ENCODE results near the gene RFX6.
A peak's percentile ranks its signal among the peaks of the same experiment; 100 is the strongest.
"Not testable (repeated sequence)": the region's sequence is repeated elsewhere in the genome, so short reads cannot be mapped to it uniquely, and the experiment has no call there.

RFX6 gene

GRCh38 chr6:116876635-116877611, at the start of gene RFX6:
TSS of gene RFX6 (plus strand) at chr6:116877242. CDS start at chr6:116877276, 34 bp downstream.
- no peak for DNase-seq

- DNase-seq, result no peak
Observed at GRCh38 chr6:116827561-116828240, 49.3 kb upstream of the RFX6 start.

- DNase-seq, result no peak
Observed at GRCh38 chr6:116828983-116829382, 48.1 kb upstream of the RFX6 start, which contains the start of gene GPRC6A. TSS of gene GPRC6A (minus strand) at chr6:116829083. CDS start at chr6:116829013, 70 bp downstream.

GRCh38 chr6:116834526-116834925, 42.5 kb upstream of the RFX6 start:
- not testable (repeated sequence) for DNase-seq

- no peak for DNase-seq
Observed at GRCh38 chr6:116836606-116837342, 40.3 kb upstream of the RFX6 start.

GRCh38 chr6:116840091-116840490, 37.0 kb upstream of the RFX6 start:
- DNase-seq, result no peak

- no peak for DNase-seq
Observed at GRCh38 chr6:116842459-116842858, 34.6 kb upstream of the RFX6 start.

GRCh38 chr6:116847227-116847626, 29.8 kb upstream of the RFX6 start:
- peak; percentile 11 for DNase-seq

GRCh38 chr6:116858060-116858459, 19.0 kb upstream of the RFX6 start:
- no peak for DNase-seq

GRCh38 chr6:116859264-116859663, 17.8 kb upstream of the RFX6 start:
- DNase-seq, result no peak

- no peak for DNase-seq
Observed at GRCh38 chr6:116866281-116866871, 10.7 kb upstream of the RFX6 start.

GRCh38 chr6:116872771-116873170, 4.3 kb upstream of the RFX6 start:
- DNase-seq, result no peak

- DNase-seq, result no peak
Observed at GRCh38 chr6:116876107-116876506, 935 bp upstream of the RFX6 start.

- no peak for DNase-seq
Observed at GRCh38 chr6:116877743-116878142, 701 bp downstream of the RFX6 start.

GRCh38 chr6:116881236-116881635, 4.2 kb downstream of the RFX6 start:
- no peak for DNase-seq

- DNase-seq, result no peak
Observed at GRCh38 chr6:116883005-116883404, 6.0 kb downstream of the RFX6 start.

- DNase-seq, result no peak
Observed at GRCh38 chr6:116884530-116884929, 7.5 kb downstream of the RFX6 start.

GRCh38 chr6:116887168-116887567, 10.1 kb downstream of the RFX6 start:
- no peak for DNase-seq

GRCh38 chr6:116887894-116888293, 10.9 kb downstream of the RFX6 start:
- no peak for DNase-seq

GRCh38 chr6:116888732-116889360, 11.8 kb downstream of the RFX6 start:
- DNase-seq, result no peak

- no peak for DNase-seq
Observed at GRCh38 chr6:116894669-116895068, 17.6 kb downstream of the RFX6 start.

- DNase-seq, result no peak
Observed at GRCh38 chr6:116895935-116896334, 18.9 kb downstream of the RFX6 start.

Data from NCI-H345 (cell line).